Measurements from ENCODE around the gene PARD3. TPM values are rescaled to one million over a fixed set of nuclear protein-coding genes. Genes with fewer than 3 reads are reported as not detected.

Gene PARD3
- total RNA-seq, 2 donors from 2014 or later = 32.0 to 61.9 TPM

DNA sequence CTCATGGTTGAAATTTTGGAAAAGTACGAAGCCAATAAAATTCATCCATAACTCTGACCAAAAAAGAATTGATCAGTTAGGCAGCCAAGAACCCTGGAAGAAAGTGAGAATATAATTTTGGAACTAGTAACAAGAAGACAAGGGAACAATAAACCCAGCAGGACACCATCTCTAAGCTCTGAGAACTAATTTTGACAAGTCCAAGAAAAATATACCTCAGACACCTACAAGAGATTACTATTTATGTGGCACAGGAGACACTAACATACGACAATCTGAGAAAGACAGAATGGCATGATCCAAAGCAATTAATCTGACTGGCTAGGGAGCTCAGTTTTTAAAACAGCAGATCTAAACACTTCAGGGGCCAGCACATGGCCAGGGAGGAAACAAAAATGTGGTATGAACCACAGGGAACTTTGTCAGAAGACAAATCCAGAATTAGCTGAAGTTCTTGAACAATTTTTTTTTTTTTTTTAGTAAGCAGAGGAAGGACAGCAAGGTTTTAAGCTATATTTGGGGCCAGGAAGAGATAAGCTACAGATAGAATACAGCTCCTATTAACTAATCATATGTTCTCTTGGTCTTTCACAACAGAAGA is 38.9 kb downstream of the PARD3 start:
- Histone ChIP-seq H3K27ac (no peak overlapping the region), H3K36me3 (no peaks in the 10 kb centered on the region), H3K27me3 (replicated peaks; ENCODE audit: insufficient read depth) (no peaks in the 10 kb centered on the region), H3K4me1 (replicated peaks) (no peaks in the 10 kb centered on the region), H3K4me3 (no peak overlapping the region), H3K9me3 (no peaks in the 10 kb centered on the region)
- 66% methylated on average over 2 of the region's 2 CpGs for WGBS
- TF ChIP-seq, protein P1, sequence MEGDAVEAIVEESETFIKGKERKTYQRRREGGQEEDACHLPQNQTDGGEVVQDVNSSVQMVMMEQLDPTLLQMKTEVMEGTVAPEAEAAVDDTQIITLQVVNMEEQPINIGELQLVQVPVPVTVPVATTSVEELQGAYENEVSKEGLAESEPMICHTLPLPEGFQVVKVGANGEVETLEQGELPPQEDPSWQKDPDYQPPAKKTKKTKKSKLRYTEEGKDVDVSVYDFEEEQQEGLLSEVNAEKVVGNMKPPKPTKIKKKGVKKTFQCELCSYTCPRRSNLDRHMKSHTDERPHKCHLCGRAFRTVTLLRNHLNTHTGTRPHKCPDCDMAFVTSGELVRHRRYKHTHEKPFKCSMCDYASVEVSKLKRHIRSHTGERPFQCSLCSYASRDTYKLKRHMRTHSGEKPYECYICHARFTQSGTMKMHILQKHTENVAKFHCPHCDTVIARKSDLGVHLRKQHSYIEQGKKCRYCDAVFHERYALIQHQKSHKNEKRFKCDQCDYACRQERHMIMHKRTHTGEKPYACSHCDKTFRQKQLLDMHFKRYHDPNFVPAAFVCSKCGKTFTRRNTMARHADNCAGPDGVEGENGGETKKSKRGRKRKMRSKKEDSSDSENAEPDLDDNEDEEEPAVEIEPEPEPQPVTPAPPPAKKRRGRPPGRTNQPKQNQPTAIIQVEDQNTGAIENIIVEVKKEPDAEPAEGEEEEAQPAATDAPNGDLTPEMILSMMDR (IDR thresholded peaks at IDR 0.05) = no peak
- no peak for TF ChIP-seq POLR2AphosphoS5 (IDR thresholded peaks at IDR 0.05)
- intact Hi-C loops (cut with DNase I) = loop anchor here (5.0 kb wide), 1 partner anchor 34 kb away; no protein-coding TSS in a partner anchor
- no peak for DNase-seq (ENCODE audit: low spot score)

DNA sequence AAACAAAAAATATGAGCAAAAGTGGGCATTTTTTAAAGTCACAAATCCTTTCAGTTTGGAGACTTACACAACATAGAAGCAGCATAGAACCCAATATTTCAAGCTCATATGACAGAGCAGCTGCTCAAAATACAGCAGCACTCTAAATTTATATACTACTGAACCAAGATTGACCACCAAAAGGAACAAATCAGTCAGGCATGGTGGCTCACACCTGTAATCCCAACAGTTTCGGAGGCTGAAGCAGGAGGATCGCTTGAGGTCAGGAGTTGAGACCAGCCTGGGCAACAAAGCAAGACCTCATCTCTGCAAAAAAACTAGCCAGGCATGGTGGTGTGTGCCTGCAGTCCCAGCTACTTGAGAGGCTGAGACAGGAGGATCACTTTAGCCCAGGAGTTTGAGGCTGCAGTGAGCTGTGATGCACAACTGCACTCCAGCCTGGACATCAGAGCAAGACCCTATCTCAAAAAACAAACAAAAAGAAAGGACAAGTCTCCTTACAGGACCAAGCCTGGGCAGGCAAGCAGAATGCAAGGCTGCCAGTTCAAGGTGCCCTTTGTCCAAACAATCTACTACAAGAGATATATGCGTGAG is 40.0 kb downstream of the PARD3 start:
- TF ChIP-seq, protein P1 (IDR thresholded peaks at IDR 0.05) = no peak
- TF ChIP-seq POLR2AphosphoS5 (IDR thresholded peaks at IDR 0.05) (no peak), POLR2A (IDR thresholded peaks at IDR 0.05) (no peak)
- H3K4me3 ChIP-seq = no peak overlapping the region
- no peaks in the 10 kb centered on the region for H3K9me3 ChIP-seq
- DNase-seq (ENCODE audit: low spot score) = no peak
- 94% methylated on average over 3 of the region's 3 CpGs for WGBS
- no peaks in the 10 kb centered on the region for H3K4me1 ChIP-seq (replicated peaks)
- intact Hi-C loops (cut with DNase I) = loop anchor here (5.0 kb wide), 1 partner anchor 33 kb away; no protein-coding TSS in a partner anchor
- no peaks in the 10 kb centered on the region for H3K27me3 ChIP-seq (replicated peaks; ENCODE audit: insufficient read depth)
- H3K36me3 ChIP-seq = no peaks in the 10 kb centered on the region
- no peak overlapping the region for H3K27ac ChIP-seq

DNA sequence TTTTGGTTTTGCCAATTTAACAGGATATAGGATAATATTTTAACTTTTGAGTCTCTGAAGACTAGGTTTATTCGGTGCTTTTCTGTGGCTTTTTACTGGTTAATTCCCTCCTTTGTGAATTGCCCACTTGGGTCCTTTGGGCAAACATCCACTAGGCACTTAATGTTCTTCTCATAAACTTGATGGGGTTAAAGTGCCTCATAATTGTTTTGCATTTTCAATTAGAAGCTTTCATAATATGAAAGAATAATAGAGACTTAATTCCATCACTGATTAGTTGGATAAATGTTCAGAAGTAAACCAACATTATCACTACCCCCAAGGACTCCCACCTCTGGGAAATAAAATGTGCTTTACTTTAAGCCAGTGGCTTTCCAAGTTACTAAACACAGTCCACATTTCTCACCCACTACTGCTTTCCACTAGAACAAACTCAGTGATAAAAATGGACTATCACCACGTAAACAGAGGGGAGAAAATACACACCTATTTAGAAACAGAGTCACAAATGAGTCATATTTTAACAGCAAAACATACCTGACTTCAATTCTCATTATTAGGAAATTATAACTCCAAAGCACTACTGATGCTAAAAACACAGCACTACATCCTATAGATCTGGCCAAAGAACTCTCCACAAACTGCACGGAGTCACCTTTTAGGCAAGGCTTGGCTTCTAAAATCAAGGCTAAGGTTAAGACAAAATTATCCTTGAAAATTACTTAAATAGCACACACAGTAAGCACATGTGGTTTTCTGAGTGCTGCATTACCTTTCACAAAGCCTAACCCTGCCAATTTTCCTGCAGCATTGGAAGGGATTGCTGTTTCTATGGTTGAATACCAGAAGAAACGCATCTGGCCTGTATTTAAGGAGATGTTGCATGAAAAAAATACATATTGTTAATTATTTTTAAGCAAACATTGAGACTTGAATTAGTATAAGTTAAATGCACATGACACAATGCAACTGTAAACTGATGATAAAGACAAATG is 41.2 kb downstream of the PARD3 start:
- H3K4me1 ChIP-seq (replicated peaks) = no peaks in the 10 kb centered on the region
- H3K27me3 ChIP-seq (replicated peaks; ENCODE audit: insufficient read depth) = no peaks in the 10 kb centered on the region
- H3K4me3 ChIP-seq = no peak overlapping the region
- intact Hi-C loops (cut with DNase I) = no loop called here
- no peak for TF ChIP-seq POLR2AphosphoS5 (IDR thresholded peaks at IDR 0.05)
- TF ChIP-seq, protein P1 (IDR thresholded peaks at IDR 0.05) = no peak
- TF ChIP-seq POLR2A (IDR thresholded peaks at IDR 0.05) = no peak
- no peak overlapping the region for H3K27ac ChIP-seq
- H3K36me3 ChIP-seq = no peaks in the 10 kb centered on the region
- no peak for DNase-seq (ENCODE audit: low spot score)
- 60% methylated on average over 4 of the region's 4 CpGs for WGBS
- no peaks in the 10 kb centered on the region for H3K9me3 ChIP-seq

DNA sequence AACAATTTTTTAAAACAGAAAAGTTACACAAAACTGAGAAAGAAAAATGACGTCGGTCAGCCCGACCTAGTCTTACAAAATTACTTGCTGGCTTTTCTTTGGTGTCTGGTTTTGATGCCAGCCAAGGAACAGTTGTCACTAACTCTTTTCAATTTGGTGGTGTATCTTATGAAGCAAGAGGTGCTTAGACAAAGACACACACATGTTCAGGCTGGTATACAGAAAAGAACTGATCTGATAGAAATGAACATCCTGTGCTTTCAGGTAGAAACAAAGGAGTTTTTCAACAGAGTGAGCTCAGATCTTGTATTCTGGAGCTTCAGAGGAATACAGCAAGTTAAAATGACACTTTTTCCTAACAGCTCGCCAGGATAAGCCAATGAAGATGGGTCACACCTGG is 43.6 kb downstream of the PARD3 start:
- Histone ChIP-seq H3K4me3 (no peak overlapping the region), H3K9me3 (no peaks in the 10 kb centered on the region), H3K27me3 (replicated peaks; ENCODE audit: insufficient read depth) (no peaks in the 10 kb centered on the region), H3K4me1 (replicated peaks) (no peaks in the 10 kb centered on the region), H3K27ac (no peak overlapping the region), H3K36me3 (no peaks in the 10 kb centered on the region)
- TF ChIP-seq POLR2AphosphoS5 (IDR thresholded peaks at IDR 0.05) = no peak
- TF ChIP-seq, protein P1 (IDR thresholded peaks at IDR 0.05) = no peak
- TF ChIP-seq POLR2A (IDR thresholded peaks at IDR 0.05) = no peak
- no peak for DNase-seq (ENCODE audit: low spot score)
- intact Hi-C loops (cut with DNase I) = no loop called here
- 47% methylated on average over 4 of the region's 4 CpGs for WGBS
